Subcutaneous adipose tissue (tissue), 4 donors: Measurements from ENCODE around the gene SHISAL2A. TPM values are rescaled to one million over a fixed set of nuclear protein-coding genes. Genes with fewer than 3 reads are reported as not detected.

Source experiments
- CTCF ChIP-seq: fragments of 450-650 bp; IDR thresholded peaks from one replicate; pipeline ENCODE4 v1.5.1; 2016; ENCODE audit warnings: low read depth, mild to moderate bottlenecking, control low read depth, antibody characterized with exemption, moderate library complexity
- total RNA-seq, 4 donors: library from RNA; depleted of rRNA; stranded (reverse); fragments of >200 nt; gene quantifications; one replicate each; pipeline ENCODE4 v1.1.0, GENCODE V29; 2016

SHISAL2A gene
- total RNA-seq, 4 donors from 2014 or later, result not detected

GRCh38 chr1:52651904-52652303 lies 18.9 kb downstream of the SHISAL2A start:
- no peak for TF ChIP-seq CTCF

GRCh38 chr1:52653207-52653849 lies 20.4 kb downstream of the SHISAL2A start:
- no peak for TF ChIP-seq CTCF

GRCh38 chr1:52654063-52654462 lies 21.1 kb downstream of the SHISAL2A start:
- TF ChIP-seq CTCF, result no peak

- no peak for TF ChIP-seq CTCF
These were observed 24.7 kb downstream of the SHISAL2A start for GRCh38 chr1:52657702-52658101.

GRCh38 chr1:52658795-52659194 lies 25.8 kb downstream of the SHISAL2A start:
- no peak for TF ChIP-seq CTCF

- TF ChIP-seq CTCF, result no peak
These were observed 26.4 kb downstream of the SHISAL2A start for GRCh38 chr1:52659356-52659755.

- TF ChIP-seq CTCF, result no peak
These were observed 27.1 kb downstream of the SHISAL2A start for GRCh38 chr1:52659851-52660596.
